Epithelial cell of esophagus (primary cell): ENCODE results near the gene OR7D4.
A peak's percentile ranks its signal among the peaks of the same experiment; 100 is the strongest.
"Not testable (repeated sequence)": the region's sequence is repeated elsewhere in the genome, so short reads cannot be mapped to it uniquely, and the experiment has no call there.

Source experiments
- DNase-seq: peaks from one replicate; pipeline ENCODE4 v3.0.0; 2010; ENCODE audit warnings: low read depth
- H3K4me3 ChIP-seq: 2 replicates; pipeline ENCODE4 v1.5.1; 2011; ENCODE audit warnings: mild to moderate bottlenecking, low read length, control low read depth
- CTCF ChIP-seq: IDR thresholded peaks from 2 replicates; pipeline ENCODE4 v1.5.1; 2011; ENCODE audit warnings: low read depth, mild to moderate bottlenecking, low read length, control low read depth, inconsistent platforms; ENCODE audit not compliant: insufficient read depth; ENCODE audit errors: missing control alignments

OR7D4 gene

DNA sequence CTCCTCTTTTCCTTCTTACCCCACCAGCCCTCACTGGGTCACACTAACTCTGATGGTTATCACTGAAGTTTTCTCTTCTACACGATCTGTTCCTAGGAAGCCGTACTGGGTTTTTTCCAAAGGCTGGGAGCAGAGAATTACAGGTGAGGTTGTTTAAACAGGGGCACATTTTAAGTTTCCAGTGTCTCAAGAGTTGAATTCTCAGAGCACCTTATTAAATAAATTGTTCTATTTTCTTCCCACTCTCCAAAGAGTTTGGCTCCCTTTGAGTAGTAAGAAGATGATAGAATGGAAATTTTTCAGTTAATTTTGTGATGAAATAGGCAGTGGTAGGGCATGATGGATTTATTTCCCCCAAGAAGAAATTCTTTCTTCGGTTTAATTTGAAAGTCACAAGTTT is at the start of gene OR7D4:
OR7D4 (minus strand) TSS at position 101 of the 400 bp plus-strand sequence. CDS start 4,752 bp downstream, outside the sequence.
- DNase-seq, result no peak
- H3K4me3 ChIP-seq, result no peak within 1 kb of the TSS
- no peak for TF ChIP-seq CTCF

- TF ChIP-seq CTCF, result no peak
- DNase-seq, result no peak
- H3K4me3 ChIP-seq, result no peak overlapping the region
Observed at GRCh38 chr19:9251236-9251635, 31.8 kb upstream of the OR7D4 start.

GRCh38 chr19:9250630-9251029 is 31.2 kb upstream of the OR7D4 start, which contains the start of gene OR7E24:
TSS of gene OR7E24 (plus strand) at chr19:9250930. CDS start at chr19:9251044, 114 bp downstream.
- DNase-seq, result no peak
- no peak within 1 kb of the TSS for H3K4me3 ChIP-seq
- no peak for TF ChIP-seq CTCF

DNA sequence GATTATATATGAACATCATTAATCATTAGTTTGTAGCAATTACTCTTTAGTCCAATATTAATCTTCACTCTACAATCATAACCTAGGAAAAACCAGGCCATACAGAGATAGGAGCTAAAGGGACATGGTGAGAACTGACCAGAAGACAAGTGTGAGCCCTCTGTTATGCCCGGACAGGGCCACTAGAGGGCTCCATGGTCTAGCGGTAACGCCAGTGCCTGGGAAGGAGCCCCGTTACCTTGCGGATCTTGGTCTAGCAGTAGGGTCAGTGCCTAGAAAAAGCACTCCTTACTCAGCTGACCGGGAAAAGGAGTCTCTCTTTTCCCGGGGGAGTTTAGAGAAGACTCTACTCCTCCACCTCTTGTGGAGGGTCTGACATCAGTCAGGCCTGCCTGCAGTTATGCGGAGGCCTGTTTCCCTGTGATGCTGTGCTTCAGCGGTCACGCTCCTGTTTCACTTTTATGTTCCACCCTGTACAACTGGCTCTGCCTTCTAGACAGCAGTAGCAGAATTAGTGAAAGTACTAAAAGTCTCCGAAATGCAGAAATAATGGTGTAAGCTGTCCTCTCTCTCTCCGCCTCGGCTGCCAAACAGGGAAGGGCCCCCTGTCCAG is 13.8 kb downstream of the OR7D4 start:
- TF ChIP-seq CTCF, result peak; percentile 89
- H3K4me3 ChIP-seq, result no peak overlapping the region
- peak; percentile 60 for DNase-seq

DNA sequence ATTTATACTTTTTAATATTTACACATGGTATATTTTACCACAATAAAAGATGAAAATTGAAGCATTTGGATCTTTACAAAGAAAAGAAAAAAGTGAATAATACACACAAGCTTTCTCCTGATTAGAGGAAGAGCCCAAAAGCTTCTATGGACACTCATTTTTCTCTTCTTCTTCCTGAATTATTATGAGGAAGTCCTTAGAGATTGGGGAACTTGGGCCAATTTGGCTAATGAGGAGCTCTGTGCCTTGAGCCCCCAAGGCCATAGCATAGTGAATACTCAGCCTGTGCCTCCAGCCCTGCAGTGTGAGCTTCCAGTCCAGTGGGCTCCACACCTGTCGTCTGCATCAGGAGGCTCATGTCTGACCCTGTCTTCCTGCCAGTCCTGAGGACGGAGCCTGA is 21.3 kb downstream of the OR7D4 start:
- not testable (repeated sequence) for H3K4me3 ChIP-seq, DNase-seq

DNA sequence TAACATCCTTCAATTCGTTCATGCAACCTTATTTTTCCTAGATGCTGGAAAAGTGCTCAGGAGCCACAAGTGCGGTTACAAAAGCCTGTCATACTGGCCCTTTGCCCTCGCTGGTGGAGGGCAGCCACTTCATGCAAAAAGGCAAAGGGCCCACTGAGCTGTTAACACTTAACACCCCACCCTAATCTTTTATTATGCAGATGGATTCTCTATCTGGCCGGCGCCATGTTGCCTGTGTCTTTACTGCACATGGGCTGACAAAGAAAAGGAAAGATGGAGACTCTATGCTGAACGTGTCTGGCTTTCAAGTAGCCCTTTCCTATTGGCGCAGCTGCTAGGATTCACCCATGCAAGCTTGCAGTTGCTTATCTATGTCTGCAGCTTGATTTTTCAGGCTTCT is 29.9 kb downstream of the OR7D4 start:
- no peak for DNase-seq
- H3K4me3 ChIP-seq, result no peak overlapping the region
- TF ChIP-seq CTCF, result no peak

DNA sequence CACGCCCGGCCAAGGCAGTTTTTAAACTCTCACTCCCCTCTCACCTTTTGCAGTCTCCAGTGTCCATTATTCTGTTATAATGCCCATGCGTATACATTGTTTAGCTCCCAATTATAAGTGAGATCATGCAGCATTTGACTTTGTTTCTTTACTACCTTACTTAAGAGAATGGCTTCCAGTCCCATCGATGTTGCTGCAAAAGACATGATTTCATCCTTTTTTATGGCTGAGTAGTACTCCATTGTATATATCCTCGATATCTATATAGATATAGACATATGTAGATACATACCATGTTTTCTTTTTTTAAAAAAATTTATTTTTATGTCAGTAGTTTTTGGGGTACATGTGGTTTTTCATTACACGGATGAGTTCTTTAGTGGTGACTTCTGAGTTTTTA is 32.2 kb downstream of the OR7D4 start:
- H3K4me3 ChIP-seq, result no peak overlapping the region
- TF ChIP-seq CTCF, result no peak
- DNase-seq, result no peak
